NB4 (cell line): ENCODE results near the gene TPM4.
A peak's percentile ranks its signal among the peaks of the same experiment; 100 is the strongest.
"Not testable (repeated sequence)": the region's sequence is repeated elsewhere in the genome, so short reads cannot be mapped to it uniquely, and the experiment has no call there.

Source experiments
- DNase-seq: peaks from one replicate; pipeline ENCODE4 v3.0.0; 2010; ENCODE audit warnings: low read depth
- H3K4me3 ChIP-seq: one replicate; pipeline ENCODE4 v1.5.1; 2011; ENCODE audit warnings: mild to moderate bottlenecking, low read depth, low read length, moderate library complexity
- MYC ChIP-seq: IDR thresholded peaks from 2 replicates; pipeline ENCODE4 v1.6.1; 2011; ENCODE audit warnings: low read depth, low read length
- POLR2A ChIP-seq: IDR thresholded peaks from 2 replicates; pipeline ENCODE4 v1.6.1; 2011; ENCODE audit warnings: mild to moderate bottlenecking; ENCODE audit not compliant: insufficient read length; ENCODE audit errors: extremely low read depth
- TF ChIP-seq, protein P1 (sequence below): IDR thresholded peaks from 2 replicates; pipeline ENCODE4 v1.6.1; 2011; ENCODE audit warnings: low read depth, low read length
- TF ChIP-seq, protein P2 (sequence below): IDR thresholded peaks from one replicate; pipeline ENCODE4 v1.5.1; 2012; ENCODE audit warnings: low read depth, low read length

Gene TPM4

DNA sequence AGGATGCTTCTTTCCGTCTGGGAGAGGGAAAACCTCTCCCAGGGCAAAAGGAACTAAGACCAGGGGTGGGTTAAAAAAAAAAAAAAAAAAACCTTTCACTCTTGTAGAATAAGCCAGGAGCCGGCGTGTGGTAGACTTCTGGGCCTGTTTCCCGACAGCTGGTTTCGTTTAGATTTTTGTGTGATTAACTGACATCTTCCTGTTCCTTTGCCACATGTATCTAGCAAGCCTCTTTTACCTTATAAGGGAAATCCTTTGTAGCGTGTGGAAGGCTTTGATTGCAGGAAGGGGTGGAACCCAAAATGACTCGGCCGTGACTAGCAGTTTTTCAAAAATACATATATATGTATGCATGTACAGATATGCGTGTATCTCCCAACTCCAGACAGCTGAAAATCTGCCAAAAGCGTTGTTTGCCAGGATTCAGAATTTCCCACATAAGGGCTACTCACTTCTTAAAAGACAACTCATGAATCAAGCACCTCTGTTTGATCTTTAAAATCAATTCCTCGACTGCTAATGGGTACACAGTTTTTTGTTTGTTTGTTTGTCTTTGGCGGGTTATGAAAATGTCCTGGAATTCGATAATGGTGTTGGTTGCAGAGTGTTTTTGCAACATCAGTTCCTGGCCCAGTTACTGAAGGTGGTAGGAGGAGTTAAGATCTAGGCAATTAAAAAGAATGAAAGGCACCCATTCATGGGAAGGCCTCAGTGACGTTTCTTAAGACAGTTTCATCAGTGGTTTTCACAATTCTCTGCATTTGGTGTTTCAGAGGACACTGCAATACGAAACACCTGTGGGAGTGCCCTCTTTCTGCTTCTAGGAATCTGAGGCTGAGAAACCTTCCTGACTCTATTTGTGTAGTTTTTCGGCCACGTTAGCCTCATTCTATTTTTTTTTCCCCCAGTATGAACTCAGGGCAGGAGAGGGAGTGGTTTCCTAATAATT is 2.7 kb downstream of the TPM4 start:
- peak overlapping the region; percentile 89 for H3K4me3 ChIP-seq
- peak; percentile 86 for DNase-seq
- TF ChIP-seq, protein P1, sequence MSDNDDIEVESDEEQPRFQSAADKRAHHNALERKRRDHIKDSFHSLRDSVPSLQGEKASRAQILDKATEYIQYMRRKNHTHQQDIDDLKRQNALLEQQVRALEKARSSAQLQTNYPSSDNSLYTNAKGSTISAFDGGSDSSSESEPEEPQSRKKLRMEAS = peak; percentile 83
- TF ChIP-seq POLR2A (no peak), MYC (peak; percentile 82)

DNA sequence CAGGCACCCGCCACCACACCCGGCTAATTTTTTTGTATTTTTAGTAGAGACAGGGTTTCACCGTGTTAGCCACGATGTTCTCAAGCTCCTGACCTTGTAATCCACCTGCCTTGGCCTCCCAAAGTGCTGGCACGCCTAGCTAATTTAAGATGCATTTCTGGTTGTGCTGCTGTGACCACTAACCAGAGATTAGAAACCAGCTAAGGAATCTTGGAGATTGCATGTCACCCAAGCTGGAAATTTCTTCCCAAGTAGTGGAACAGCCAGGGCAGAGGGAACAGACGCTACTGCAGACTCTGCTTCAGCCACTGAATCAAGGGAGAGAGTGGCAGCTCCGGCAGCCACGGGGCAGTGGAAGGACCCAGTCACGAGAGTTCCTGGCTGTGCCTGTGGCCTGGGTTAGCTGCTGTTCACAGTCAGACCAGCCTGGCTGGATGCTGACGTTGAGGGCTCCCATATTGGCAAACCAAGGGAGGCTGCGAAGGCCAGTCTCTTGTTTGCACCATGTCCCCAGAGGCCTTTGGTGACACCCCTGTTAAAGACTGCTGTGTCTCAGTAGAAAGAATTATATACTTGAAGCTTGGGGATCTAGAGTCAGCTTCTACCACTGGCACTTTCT is 7.9 kb downstream of the TPM4 start:
- no peak overlapping the region for H3K4me3 ChIP-seq
- TF ChIP-seq MYC (no peak), POLR2A (no peak)
- TF ChIP-seq, protein P2, sequence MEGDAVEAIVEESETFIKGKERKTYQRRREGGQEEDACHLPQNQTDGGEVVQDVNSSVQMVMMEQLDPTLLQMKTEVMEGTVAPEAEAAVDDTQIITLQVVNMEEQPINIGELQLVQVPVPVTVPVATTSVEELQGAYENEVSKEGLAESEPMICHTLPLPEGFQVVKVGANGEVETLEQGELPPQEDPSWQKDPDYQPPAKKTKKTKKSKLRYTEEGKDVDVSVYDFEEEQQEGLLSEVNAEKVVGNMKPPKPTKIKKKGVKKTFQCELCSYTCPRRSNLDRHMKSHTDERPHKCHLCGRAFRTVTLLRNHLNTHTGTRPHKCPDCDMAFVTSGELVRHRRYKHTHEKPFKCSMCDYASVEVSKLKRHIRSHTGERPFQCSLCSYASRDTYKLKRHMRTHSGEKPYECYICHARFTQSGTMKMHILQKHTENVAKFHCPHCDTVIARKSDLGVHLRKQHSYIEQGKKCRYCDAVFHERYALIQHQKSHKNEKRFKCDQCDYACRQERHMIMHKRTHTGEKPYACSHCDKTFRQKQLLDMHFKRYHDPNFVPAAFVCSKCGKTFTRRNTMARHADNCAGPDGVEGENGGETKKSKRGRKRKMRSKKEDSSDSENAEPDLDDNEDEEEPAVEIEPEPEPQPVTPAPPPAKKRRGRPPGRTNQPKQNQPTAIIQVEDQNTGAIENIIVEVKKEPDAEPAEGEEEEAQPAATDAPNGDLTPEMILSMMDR = no peak
- TF ChIP-seq, protein P1 = no peak
- DNase-seq = peak; percentile 65

DNA sequence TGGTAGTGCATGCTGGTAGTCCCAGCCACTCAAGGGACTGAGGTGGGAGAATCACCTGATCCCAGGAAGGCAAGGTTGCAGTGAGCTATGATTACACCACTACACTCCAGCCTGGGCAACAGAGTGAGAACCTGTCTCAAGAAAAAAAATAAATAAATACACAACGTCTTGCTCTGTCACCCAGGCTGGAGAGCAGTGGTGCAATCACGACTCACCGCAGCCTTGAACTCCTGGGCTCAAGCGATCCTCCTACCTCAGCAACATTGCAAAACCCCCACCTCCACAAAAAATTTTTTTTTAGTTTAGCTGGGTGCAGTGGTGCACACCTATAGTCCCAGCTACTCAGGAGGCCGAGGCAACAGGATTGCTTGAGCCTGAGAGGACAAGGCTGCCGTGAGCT is 8.8 kb downstream of the TPM4 start:
- TF ChIP-seq, protein P2 = no peak
- no peak for TF ChIP-seq POLR2A
- TF ChIP-seq MYC = no peak
- TF ChIP-seq, protein P1 = no peak
- no peak overlapping the region for H3K4me3 ChIP-seq
- peak; percentile 84 for DNase-seq

DNA sequence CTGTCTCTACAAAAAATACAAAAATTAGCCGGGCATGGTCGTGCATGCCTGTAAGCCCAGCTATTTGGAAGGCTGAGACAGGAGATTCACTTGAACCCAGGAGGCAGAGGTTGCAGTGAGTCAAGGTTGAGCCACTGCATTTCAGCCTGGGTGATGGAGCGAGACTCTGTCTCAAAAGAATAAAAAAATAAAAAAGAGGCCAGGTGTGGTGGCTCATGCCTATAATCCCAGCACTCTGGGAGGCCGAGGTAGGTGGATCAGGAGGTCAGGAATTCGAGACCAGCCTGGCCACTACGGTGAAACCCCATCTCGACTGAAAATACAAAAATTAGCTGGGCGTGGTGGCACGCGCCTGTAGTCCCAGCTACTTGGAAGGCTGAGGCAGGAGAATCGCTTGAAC is 11.1 kb downstream of the TPM4 start:
- not testable (repeated sequence) for DNase-seq, H3K4me3 ChIP-seq

DNA sequence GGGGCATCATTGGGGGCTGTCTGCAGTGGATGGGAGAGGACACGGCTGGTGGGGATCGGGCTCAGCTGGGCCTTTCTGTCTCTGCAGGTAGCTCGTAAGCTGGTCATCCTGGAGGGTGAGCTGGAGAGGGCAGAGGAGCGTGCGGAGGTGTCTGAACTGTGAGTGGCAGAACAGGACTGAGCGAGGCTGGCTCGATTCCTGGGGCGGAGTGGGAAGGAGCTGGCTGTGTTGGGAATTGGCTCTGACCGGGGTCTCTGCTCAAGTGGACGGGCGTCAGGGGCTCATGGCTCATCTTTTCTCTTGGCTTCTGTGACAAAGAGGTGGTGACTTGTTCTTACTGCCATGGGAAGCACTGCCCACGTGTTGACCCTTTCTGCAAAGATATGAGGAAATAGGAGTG is 11.6 kb downstream of the TPM4 start:
- DNase-seq = no peak
- TF ChIP-seq, protein P1 = no peak
- H3K4me3 ChIP-seq = no peak overlapping the region

DNA sequence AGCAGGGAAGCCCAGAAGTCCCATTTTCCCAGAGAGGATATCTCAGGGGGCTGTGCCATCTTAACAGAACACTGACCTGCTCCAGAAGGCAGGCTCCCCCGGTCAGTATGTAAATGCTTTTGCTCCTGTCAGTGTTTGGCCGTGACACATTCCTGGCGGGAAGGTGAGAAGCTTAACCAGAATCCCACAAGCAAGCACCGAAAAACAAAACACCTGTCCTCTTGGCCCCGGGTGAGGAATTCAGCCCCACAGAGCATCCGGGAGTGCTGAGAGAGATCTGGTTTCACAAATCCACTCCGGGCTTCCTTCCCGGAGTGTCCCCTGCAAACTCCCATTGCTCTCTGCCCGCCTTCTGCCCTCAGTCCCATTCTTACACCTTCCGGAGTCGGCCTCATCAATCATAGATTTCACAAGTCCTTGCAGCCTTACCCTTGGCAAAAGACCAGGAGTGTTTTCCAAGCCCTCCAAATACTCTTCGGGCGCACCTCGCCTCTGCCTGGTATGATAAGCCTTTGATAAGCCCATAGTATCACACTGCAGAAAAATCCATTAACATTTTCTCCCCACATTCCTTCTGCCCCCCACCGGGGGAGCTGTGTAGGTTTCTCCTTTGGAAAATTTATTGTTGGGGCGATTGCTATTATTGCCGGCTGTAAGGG is 12.2 kb downstream of the TPM4 start:
- TF ChIP-seq, protein P2 = peak; percentile 11
- TF ChIP-seq, protein P1 = no peak
- no peak overlapping the region for H3K4me3 ChIP-seq
- no peak for DNase-seq
